Measurements from ENCODE around the gene PDE6B. TPM values are rescaled to one million over a fixed set of nuclear protein-coding genes. Genes with fewer than 3 reads are reported as not detected.

Gene PDE6B
- total and polyA plus RNA-seq, 4 donors = 1.1 to 4.0 (median 2.1) TPM

GRCh38 chr4:609400-610050 lies 15.8 kb upstream of the PDE6B start:
- no peak for ATAC-seq (ENCODE audit: low FRiP score)
- intact Hi-C loops (cut with DNase I) = no loop called here
- Histone ChIP-seq H3K27me3 (ENCODE audit: control insufficient read depth in 1 of 2, insufficient read depth in 2 of 2, low read length in 1 of 2) (no peaks in the 10 kb centered on the region), H3K4me1 (ENCODE audit: control insufficient read depth in 1 of 2, insufficient read depth in 2 of 2, low read length in 2 of 2) (no peaks in the 10 kb centered on the region), H3K27ac (ENCODE audit: low read depth in 1 of 2, low read length in 2 of 2) (no peak overlapping the region), H3K36me3 (ENCODE audit: control insufficient read depth in 1 of 2, insufficient read depth in 2 of 2, low read length in 1 of 2) (no peaks in the 10 kb centered on the region), H3K4me3 (ENCODE audit: low read length in 2 of 2) (no peak overlapping the region), H3K9me3 (ENCODE audit: control insufficient read depth, low read length) (peaks cover 5% of the 10 kb centered on the region)
- peak in 1 of 2 donors; percentile 57 for DNase-seq
- WGBS, 2 donors = 77 to 79% methylated on average over 8 of the region's 8 CpGs

GRCh38 chr4:610411-611261 lies 14.7 kb upstream of the PDE6B start:
- intact Hi-C loops (cut with DNase I) = no loop called here
- H3K27me3 ChIP-seq (ENCODE audit: control insufficient read depth in 1 of 2, insufficient read depth in 2 of 2, low read length in 1 of 2) = no peaks in the 10 kb centered on the region
- peak in 1 of 2 donors; percentile 62 for DNase-seq

GRCh38 chr4:612052-612748 lies 13.2 kb upstream of the PDE6B start:
- DNase-seq = peak; percentile 33 to 61
- no peaks in the 10 kb centered on the region for H3K36me3 ChIP-seq (ENCODE audit: control insufficient read depth in 1 of 2, insufficient read depth in 2 of 2, low read length in 1 of 2)
- peaks cover 5% of the 10 kb centered on the region for H3K9me3 ChIP-seq (ENCODE audit: control insufficient read depth, low read length)
- H3K27me3 ChIP-seq (ENCODE audit: control insufficient read depth in 1 of 2, insufficient read depth in 2 of 2, low read length in 1 of 2) = no peaks in the 10 kb centered on the region
- intact Hi-C loops (cut with DNase I) = no loop called here
- no peak for ATAC-seq (ENCODE audit: low FRiP score)
- WGBS, 2 donors = 79 to 82% methylated on average over 21 to 22 of the region's 22 CpGs
- no peaks in the 10 kb centered on the region for H3K4me1 ChIP-seq (ENCODE audit: control insufficient read depth in 1 of 2, insufficient read depth in 2 of 2, low read length in 2 of 2)
- no peak overlapping the region for H3K4me3 ChIP-seq (ENCODE audit: low read length in 2 of 2)
- no peak overlapping the region for H3K27ac ChIP-seq (ENCODE audit: low read depth in 1 of 2, low read length in 2 of 2)

More at GRCh38 chr4:610411-611261, 14.7 kb upstream of the PDE6B start:
- 49 to 60% methylated on average over 10 of the region's 10 CpGs for WGBS, 2 donors
- H3K4me3 ChIP-seq (ENCODE audit: low read length in 2 of 2) = no peak overlapping the region
- no peaks in the 10 kb centered on the region for H3K4me1 ChIP-seq (ENCODE audit: control insufficient read depth in 1 of 2, insufficient read depth in 2 of 2, low read length in 2 of 2)
- no peak overlapping the region for H3K27ac ChIP-seq (ENCODE audit: low read depth in 1 of 2, low read length in 2 of 2)
- ATAC-seq (ENCODE audit: low FRiP score) = no peak
- peaks cover 5% of the 10 kb centered on the region for H3K9me3 ChIP-seq (ENCODE audit: control insufficient read depth, low read length)
- H3K36me3 ChIP-seq (ENCODE audit: control insufficient read depth in 1 of 2, insufficient read depth in 2 of 2, low read length in 1 of 2) = no peaks in the 10 kb centered on the region

GRCh38 chr4:612749-613125 lies 12.6 kb upstream of the PDE6B start:
- ATAC-seq (ENCODE audit: low FRiP score) = no peak
- intact Hi-C loops (cut with DNase I) = no loop called here
- H3K9me3 ChIP-seq (ENCODE audit: control insufficient read depth, low read length) = peaks cover 5% of the 10 kb centered on the region

GRCh38 chr4:613126-613525 lies 12.2 kb upstream of the PDE6B start:
- DNase-seq = peak; percentile 13 to 28
- Histone ChIP-seq H3K4me1 (ENCODE audit: control insufficient read depth in 1 of 2, insufficient read depth in 2 of 2, low read length in 2 of 2) (no peaks in the 10 kb centered on the region), H3K4me3 (ENCODE audit: low read length in 2 of 2) (no peak overlapping the region), H3K9me3 (ENCODE audit: control insufficient read depth, low read length) (peaks cover 7% of the 10 kb centered on the region), H3K27me3 (ENCODE audit: control insufficient read depth in 1 of 2, insufficient read depth in 2 of 2, low read length in 1 of 2) (no peaks in the 10 kb centered on the region), H3K27ac (ENCODE audit: low read depth in 1 of 2, low read length in 2 of 2) (no peak overlapping the region), H3K36me3 (ENCODE audit: control insufficient read depth in 1 of 2, insufficient read depth in 2 of 2, low read length in 1 of 2) (no peaks in the 10 kb centered on the region)
- intact Hi-C loops (cut with DNase I) = no loop called here
- 81 to 84% methylated on average over 9 of the region's 9 CpGs for WGBS, 2 donors
- ATAC-seq (ENCODE audit: low FRiP score) = no peak

More at GRCh38 chr4:612749-613125, 12.6 kb upstream of the PDE6B start:
- peak; percentile 25 to 59 for DNase-seq
- H3K4me1 ChIP-seq (ENCODE audit: control insufficient read depth in 1 of 2, insufficient read depth in 2 of 2, low read length in 2 of 2) = no peaks in the 10 kb centered on the region
- 83% methylated on average over 7 of the region's 7 CpGs for WGBS, 2 donors
- no peak overlapping the region for H3K4me3 ChIP-seq (ENCODE audit: low read length in 2 of 2)
- no peak overlapping the region for H3K27ac ChIP-seq (ENCODE audit: low read depth in 1 of 2, low read length in 2 of 2)
- H3K27me3 ChIP-seq (ENCODE audit: control insufficient read depth in 1 of 2, insufficient read depth in 2 of 2, low read length in 1 of 2) = no peaks in the 10 kb centered on the region
- H3K36me3 ChIP-seq (ENCODE audit: control insufficient read depth in 1 of 2, insufficient read depth in 2 of 2, low read length in 1 of 2) = no peaks in the 10 kb centered on the region

- ATAC-seq (ENCODE audit: low FRiP score) (no peak), DNase-seq (no peak)
- 71 to 73% methylated on average over 1 of the region's 1 CpG for WGBS, 2 donors
- Histone ChIP-seq H3K4me1 (ENCODE audit: control insufficient read depth in 1 of 2, insufficient read depth in 2 of 2, low read length in 2 of 2) (no peaks in the 10 kb centered on the region), H3K27ac (ENCODE audit: low read depth in 1 of 2, low read length in 2 of 2) (no peak overlapping the region), H3K9me3 (ENCODE audit: control insufficient read depth, low read length) (peaks cover 7% of the 10 kb centered on the region), H3K4me3 (ENCODE audit: low read length in 2 of 2) (no peak overlapping the region), H3K36me3 (ENCODE audit: control insufficient read depth in 1 of 2, insufficient read depth in 2 of 2, low read length in 1 of 2) (no peaks in the 10 kb centered on the region), H3K27me3 (ENCODE audit: control insufficient read depth in 1 of 2, insufficient read depth in 2 of 2, low read length in 1 of 2) (no peaks in the 10 kb centered on the region)
- intact Hi-C loops (cut with DNase I) = no loop called here
These were observed 9.3 kb upstream of the PDE6B start for GRCh38 chr4:616091-616490.

- Histone ChIP-seq H3K27ac (ENCODE audit: low read depth in 1 of 2, low read length in 2 of 2) (no peak overlapping the region), H3K4me3 (ENCODE audit: low read length in 2 of 2) (no peak overlapping the region), H3K9me3 (ENCODE audit: control insufficient read depth, low read length) (peaks cover 5% of the 10 kb centered on the region), H3K36me3 (ENCODE audit: control insufficient read depth in 1 of 2, insufficient read depth in 2 of 2, low read length in 1 of 2) (no peaks in the 10 kb centered on the region), H3K4me1 (ENCODE audit: control insufficient read depth in 1 of 2, insufficient read depth in 2 of 2, low read length in 2 of 2) (no peaks in the 10 kb centered on the region), H3K27me3 (ENCODE audit: control insufficient read depth in 1 of 2, insufficient read depth in 2 of 2, low read length in 1 of 2) (no peaks in the 10 kb centered on the region)
- WGBS, 2 donors = 92 to 95% methylated on average over 26 to 27 of the region's 27 CpGs
- ATAC-seq (ENCODE audit: low FRiP score) (no peak), DNase-seq (peak; percentile 38 to 54)
- intact Hi-C loops (cut with DNase I) = no loop called here
These were observed 8.3 kb upstream of the PDE6B start for GRCh38 chr4:616911-617643.
